Sigmoid colon (tissue), 4 donors: ENCODE results near the gene EP400.

Experiments used
- CTCF ChIP-seq, 4 experiments: fragments of 450-650 bp in 3 of 4; fragments of 200-600 bp in 1 of 4; IDR thresholded peaks; one replicate each; pipeline ENCODE4 v1.5.1; 2016 to 2019; ENCODE audit warnings: antibody characterized with exemption in 4 of 4, mild to moderate bottlenecking in 3 of 4, moderate library complexity in 2 of 4
- EP300 ChIP-seq, 4 donors: sonication (generic); formaldehyde crosslinking; IDR thresholded peaks; one replicate each; pipeline ENCODE4 v1.6.1; 2017; ENCODE audit warnings: antibody characterized with exemption in 4 of 4
- POLR2A ChIP-seq, 2 donors: fragments of 450-650 bp; IDR thresholded peaks; one replicate each; pipeline ENCODE4 v1.6.1; 2016; ENCODE audit warnings: antibody characterized with exemption in 2 of 2, mild to moderate bottlenecking in 2 of 2, moderate library complexity in 2 of 2
- POLR2AphosphoS5 ChIP-seq, 4 donors: sonication (generic); formaldehyde crosslinking; IDR thresholded peaks; one replicate each; pipeline ENCODE4 v1.6.1; 2017; ENCODE audit warnings: antibody characterized with exemption in 4 of 4

- TF ChIP-seq CTCF (IDR thresholded peaks at IDR 0.05) = no peak
- no peak for TF ChIP-seq EP300 (IDR thresholded peaks at IDR 0.05)
- TF ChIP-seq POLR2A (IDR thresholded peaks at IDR 0.05) = no peak
- TF ChIP-seq POLR2AphosphoS5 (IDR thresholded peaks at IDR 0.05) = no peak
These were observed 25.5 kb downstream of the EP400 start for GRCh38 chr12:131975228-131975627.
